ENCODE data around the gene PARD3. TPM values are rescaled to one million over a fixed set of nuclear protein-coding genes. Genes with fewer than 3 reads are reported as not detected.

Gene PARD3
- total RNA-seq, 1 experiment from 2014 or later, result 46.3 TPM

DNA sequence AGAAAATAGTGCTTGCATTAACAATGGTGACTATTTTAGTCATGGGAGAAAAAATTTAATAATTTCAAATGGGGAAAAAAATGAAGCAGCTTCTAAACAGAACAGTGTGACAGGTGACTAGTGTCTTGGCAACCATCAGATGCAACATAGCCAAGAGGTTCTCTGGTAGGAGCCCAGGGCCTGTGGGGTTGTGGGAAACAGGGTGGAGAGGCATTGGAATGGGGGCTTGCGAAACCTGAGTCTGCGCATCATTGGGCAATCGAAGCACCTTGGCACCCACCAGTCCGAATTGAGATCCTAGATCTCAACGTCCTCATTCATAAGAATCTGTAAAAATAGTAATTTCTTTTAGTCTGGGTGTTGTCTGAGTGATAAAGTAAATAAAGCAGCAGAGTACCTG, 19.2 kb upstream of the PARD3 start:
- H3K9me3 ChIP-seq (ENCODE audit: control insufficient read depth in 1 of 2, insufficient read depth in 1 of 2, low read depth in 1 of 2, low read length in 2 of 2), result no peaks in the 10 kb centered on the region
- no peak for DNase-seq (ENCODE audit: low read depth, low spot score)
- intact Hi-C loops (cut with micrococcal nuclease), result no loop called here

More for the DNA sequence above, 19.2 kb upstream of the PARD3 start:
- Histone ChIP-seq H3K27me3 (ENCODE audit: insufficient read depth, low read length) (no peaks in the 10 kb centered on the region), H2AFZ (ENCODE audit: low read depth, low read length, poor library complexity, severe bottlenecking) (no peak overlapping the region), H3K4me3 (replicated peaks in 1 of 2; ENCODE audit: low read depth in 1 of 2, low read length in 2 of 2) (no peak overlapping the region), H3K27ac (ENCODE audit: low read depth, low read length) (no peak overlapping the region), H3K36me3 (ENCODE audit: control insufficient read depth in 1 of 2, insufficient read depth in 2 of 2, low read length in 2 of 2) (no peaks in the 10 kb centered on the region), H4K20me1 (ENCODE audit: insufficient read depth) (no peaks in the 10 kb centered on the region), H3K4me1 (ENCODE audit: control insufficient read depth in 1 of 2, insufficient read depth in 2 of 2, low read length in 2 of 2) (no peaks in the 10 kb centered on the region), H3K9ac (ENCODE audit: low read length) (no peak overlapping the region), H3K4me2 (ENCODE audit: low read length) (no peak overlapping the region), H3K79me2 (ENCODE audit: insufficient read depth, low read length) (no peaks in the 10 kb centered on the region), H3K9me2 (ENCODE audit: insufficient read depth) (no peaks in the 10 kb centered on the region)
- BruUV-seq (replicated peaks), result no TSS peak
- RAD21 ChIA-PET (ENCODE audit: low non-redundant PET in 1 of 2, low total read pairs in 2 of 2, uncharacterized antibody in 2 of 2, unreplicated experiment in 2 of 2), result no interaction called here
- no peak for ATAC-seq
- TF ChIP-seq, protein P1, sequence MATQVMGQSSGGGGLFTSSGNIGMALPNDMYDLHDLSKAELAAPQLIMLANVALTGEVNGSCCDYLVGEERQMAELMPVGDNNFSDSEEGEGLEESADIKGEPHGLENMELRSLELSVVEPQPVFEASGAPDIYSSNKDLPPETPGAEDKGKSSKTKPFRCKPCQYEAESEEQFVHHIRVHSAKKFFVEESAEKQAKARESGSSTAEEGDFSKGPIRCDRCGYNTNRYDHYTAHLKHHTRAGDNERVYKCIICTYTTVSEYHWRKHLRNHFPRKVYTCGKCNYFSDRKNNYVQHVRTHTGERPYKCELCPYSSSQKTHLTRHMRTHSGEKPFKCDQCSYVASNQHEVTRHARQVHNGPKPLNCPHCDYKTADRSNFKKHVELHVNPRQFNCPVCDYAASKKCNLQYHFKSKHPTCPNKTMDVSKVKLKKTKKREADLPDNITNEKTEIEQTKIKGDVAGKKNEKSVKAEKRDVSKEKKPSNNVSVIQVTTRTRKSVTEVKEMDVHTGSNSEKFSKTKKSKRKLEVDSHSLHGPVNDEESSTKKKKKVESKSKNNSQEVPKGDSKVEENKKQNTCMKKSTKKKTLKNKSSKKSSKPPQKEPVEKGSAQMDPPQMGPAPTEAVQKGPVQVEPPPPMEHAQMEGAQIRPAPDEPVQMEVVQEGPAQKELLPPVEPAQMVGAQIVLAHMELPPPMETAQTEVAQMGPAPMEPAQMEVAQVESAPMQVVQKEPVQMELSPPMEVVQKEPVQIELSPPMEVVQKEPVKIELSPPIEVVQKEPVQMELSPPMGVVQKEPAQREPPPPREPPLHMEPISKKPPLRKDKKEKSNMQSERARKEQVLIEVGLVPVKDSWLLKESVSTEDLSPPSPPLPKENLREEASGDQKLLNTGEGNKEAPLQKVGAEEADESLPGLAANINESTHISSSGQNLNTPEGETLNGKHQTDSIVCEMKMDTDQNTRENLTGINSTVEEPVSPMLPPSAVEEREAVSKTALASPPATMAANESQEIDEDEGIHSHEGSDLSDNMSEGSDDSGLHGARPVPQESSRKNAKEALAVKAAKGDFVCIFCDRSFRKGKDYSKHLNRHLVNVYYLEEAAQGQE (IDR thresholded peaks at IDR 0.05; ENCODE audit: low read depth), result no peak
- TF ChIP-seq FOSL1 (IDR thresholded peaks at IDR 0.05; ENCODE audit: low read depth) (no peak), CEBPB (IDR thresholded peaks at IDR 0.05; ENCODE audit: low read depth) (no peak), ELF1 (IDR thresholded peaks at IDR 0.05; ENCODE audit: borderline replicate concordance, low read depth) (no peak), TCF7L2 (IDR thresholded peaks at IDR 0.05; ENCODE audit: borderline replicate concordance, extremely low read depth, insufficient read depth, insufficient read length) (no peak), POLR2AphosphoS5 (IDR thresholded peaks at IDR 0.05; ENCODE audit: low read depth, low read length) (no peak), YY1 (IDR thresholded peaks at IDR 0.05; ENCODE audit: extremely low read depth, insufficient replicate concordance, low read depth, low read length) (no peak), CBX3 (IDR thresholded peaks at IDR 0.05; ENCODE audit: low read depth) (no peak), ZNF274 (IDR thresholded peaks at IDR 0.05; ENCODE audit: low read depth, low read length) (no peak), SP1 (IDR thresholded peaks at IDR 0.05; ENCODE audit: low read depth) (no peak), EZH2 (IDR thresholded peaks at IDR 0.05) (no peak), EZH2phosphoT487 (IDR thresholded peaks at IDR 0.05; ENCODE audit: borderline replicate concordance) (no peak)
- TF ChIP-seq, protein P2, sequence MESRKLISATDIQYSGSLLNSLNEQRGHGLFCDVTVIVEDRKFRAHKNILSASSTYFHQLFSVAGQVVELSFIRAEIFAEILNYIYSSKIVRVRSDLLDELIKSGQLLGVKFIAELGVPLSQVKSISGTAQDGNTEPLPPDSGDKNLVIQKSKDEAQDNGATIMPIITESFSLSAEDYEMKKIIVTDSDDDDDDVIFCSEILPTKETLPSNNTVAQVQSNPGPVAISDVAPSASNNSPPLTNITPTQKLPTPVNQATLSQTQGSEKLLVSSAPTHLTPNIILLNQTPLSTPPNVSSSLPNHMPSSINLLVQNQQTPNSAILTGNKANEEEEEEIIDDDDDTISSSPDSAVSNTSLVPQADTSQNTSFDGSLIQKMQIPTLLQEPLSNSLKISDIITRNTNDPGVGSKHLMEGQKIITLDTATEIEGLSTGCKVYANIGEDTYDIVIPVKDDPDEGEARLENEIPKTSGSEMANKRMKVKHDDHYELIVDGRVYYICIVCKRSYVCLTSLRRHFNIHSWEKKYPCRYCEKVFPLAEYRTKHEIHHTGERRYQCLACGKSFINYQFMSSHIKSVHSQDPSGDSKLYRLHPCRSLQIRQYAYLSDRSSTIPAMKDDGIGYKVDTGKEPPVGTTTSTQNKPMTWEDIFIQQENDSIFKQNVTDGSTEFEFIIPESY (IDR thresholded peaks at IDR 0.05; ENCODE audit: extremely low read depth, insufficient replicate concordance, low read length), result no peak
- TF ChIP-seq, protein P3, sequence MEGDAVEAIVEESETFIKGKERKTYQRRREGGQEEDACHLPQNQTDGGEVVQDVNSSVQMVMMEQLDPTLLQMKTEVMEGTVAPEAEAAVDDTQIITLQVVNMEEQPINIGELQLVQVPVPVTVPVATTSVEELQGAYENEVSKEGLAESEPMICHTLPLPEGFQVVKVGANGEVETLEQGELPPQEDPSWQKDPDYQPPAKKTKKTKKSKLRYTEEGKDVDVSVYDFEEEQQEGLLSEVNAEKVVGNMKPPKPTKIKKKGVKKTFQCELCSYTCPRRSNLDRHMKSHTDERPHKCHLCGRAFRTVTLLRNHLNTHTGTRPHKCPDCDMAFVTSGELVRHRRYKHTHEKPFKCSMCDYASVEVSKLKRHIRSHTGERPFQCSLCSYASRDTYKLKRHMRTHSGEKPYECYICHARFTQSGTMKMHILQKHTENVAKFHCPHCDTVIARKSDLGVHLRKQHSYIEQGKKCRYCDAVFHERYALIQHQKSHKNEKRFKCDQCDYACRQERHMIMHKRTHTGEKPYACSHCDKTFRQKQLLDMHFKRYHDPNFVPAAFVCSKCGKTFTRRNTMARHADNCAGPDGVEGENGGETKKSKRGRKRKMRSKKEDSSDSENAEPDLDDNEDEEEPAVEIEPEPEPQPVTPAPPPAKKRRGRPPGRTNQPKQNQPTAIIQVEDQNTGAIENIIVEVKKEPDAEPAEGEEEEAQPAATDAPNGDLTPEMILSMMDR (IDR thresholded peaks at IDR 0.05 in 2 of 3, conservative IDR thresholded peaks at IDR 0.05 in 1 of 3; ENCODE audit: borderline replicate concordance in 1 of 3, insufficient read depth in 1 of 3, low read depth in 2 of 3, low read length in 2 of 3), result no peak
- TF ChIP-seq, protein P4, sequence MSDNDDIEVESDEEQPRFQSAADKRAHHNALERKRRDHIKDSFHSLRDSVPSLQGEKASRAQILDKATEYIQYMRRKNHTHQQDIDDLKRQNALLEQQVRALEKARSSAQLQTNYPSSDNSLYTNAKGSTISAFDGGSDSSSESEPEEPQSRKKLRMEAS (IDR thresholded peaks at IDR 0.05), result no peak
- CTCF ChIA-PET, result no interaction called here
- POLR2A ChIA-PET, result no interaction called here

All from HCT116 (cell line).